Mucosa of rectum (tissue), 2 donors: Measurements from ENCODE around the gene AIM2.

Experiments
- H3K27ac ChIP-seq, 2 donors: one replicate each; pipeline ENCODE4 v1.7.0; 2013; ENCODE audit warnings: inconsistent platforms in 2 of 2, low read depth in 2 of 2, low read length in 2 of 2
- H3K27me3 ChIP-seq, 2 donors: one replicate each; pipeline ENCODE4 v1.7.0; 2013; ENCODE audit warnings: low read length in 2 of 2; ENCODE audit not compliant: control insufficient read depth in 2 of 2, insufficient read depth in 2 of 2
- H3K36me3 ChIP-seq, 2 donors: one replicate each; pipeline ENCODE4 v1.7.0; 2013; ENCODE audit warnings: low read length in 2 of 2; ENCODE audit not compliant: control insufficient read depth in 2 of 2, insufficient read depth in 2 of 2
- H3K4me1 ChIP-seq, 2 donors: one replicate each; pipeline ENCODE4 v1.7.0; 2013; ENCODE audit warnings: low read length in 2 of 2, mild to moderate bottlenecking in 1 of 2; ENCODE audit not compliant: control insufficient read depth in 2 of 2, insufficient read depth in 2 of 2
- H3K4me3 ChIP-seq, 2 donors: one replicate each; pipeline ENCODE4 v1.7.0; 2013; ENCODE audit warnings: low read length in 2 of 2
- H3K9ac ChIP-seq, 2 donors: one replicate each; pipeline ENCODE4 v1.7.0; 2013; ENCODE audit warnings: low read length in 2 of 2, low read depth in 1 of 2, mild to moderate bottlenecking in 1 of 2
- H3K9me3 ChIP-seq, 2 donors: one replicate each; pipeline ENCODE4 v1.7.0; 2013; ENCODE audit warnings: low read length in 2 of 2; ENCODE audit not compliant: control insufficient read depth in 2 of 2
- donor health status: healthy.
- donor health status: Normal muscosa, but diverticular disease.

AIM2 gene

DNA sequence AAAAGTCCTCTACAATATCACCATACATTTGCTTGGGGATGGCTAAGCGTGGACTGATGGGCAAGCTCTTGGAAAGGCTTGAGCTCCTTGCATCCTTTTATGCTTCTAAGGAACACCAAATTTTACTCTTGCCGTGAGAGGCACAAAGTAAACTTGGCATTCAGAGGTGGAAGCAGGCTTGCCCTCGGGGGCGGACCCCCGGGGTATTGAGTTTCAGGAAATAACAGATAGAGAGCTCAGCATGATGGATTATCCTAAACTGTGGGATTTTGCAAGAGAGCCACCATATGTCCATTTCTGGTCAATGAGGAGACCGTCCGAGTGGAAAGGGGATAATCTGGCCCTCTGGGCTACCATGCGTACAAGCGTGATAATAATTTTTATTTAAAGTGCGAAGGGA is 52.8 kb downstream of the AIM2 start:
- Histone ChIP-seq H3K4me3 (no peak overlapping the region), H3K36me3 (peaks cover 2 to 10% of the 10 kb centered on the region in 2 donors), H3K27me3 (no peaks in the 10 kb centered on the region), H3K9ac (no peak overlapping the region), H3K4me1 (no peaks in the 10 kb centered on the region), H3K27ac (no peak overlapping the region), H3K9me3 (no peaks in the 10 kb centered on the region)

DNA sequence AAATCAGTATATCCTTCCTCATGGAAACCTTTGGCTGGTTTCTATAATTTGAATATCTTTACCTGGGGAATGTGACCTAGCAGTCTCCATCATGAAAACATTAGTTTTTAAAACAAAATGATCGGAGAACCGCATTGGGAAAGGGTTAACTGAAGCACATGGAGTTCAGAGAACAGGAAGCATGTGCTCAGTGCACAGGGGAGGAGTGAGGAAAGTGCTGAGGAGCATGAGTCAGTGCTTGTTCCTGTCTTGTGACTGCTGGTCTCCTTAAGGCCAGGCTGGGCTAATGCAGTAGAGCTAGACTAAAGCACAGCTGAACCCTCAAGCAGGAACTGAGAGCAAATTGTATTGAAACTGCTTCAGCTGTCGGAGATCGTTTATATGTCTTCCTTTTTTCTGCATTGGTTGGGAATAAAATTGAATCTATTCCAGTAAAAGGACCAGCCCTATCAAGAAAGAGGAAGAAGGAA is 61.1 kb downstream of the AIM2 start:
- H3K9me3 ChIP-seq, result no peaks in the 10 kb centered on the region
- H3K27me3 ChIP-seq, result no peaks in the 10 kb centered on the region
- H3K4me3 ChIP-seq, result peak overlapping the region in 1 of 2 donors; percentile 43
- peak overlapping the region in 1 of 2 donors; percentile 29 for H3K9ac ChIP-seq
- peaks cover 8% of the 10 kb centered on the region in 2 donors for H3K4me1 ChIP-seq
- H3K27ac ChIP-seq, result peak overlapping the region; percentile 19 to 49
- peaks cover 12 to 19% of the 10 kb centered on the region in 2 donors for H3K36me3 ChIP-seq

DNA sequence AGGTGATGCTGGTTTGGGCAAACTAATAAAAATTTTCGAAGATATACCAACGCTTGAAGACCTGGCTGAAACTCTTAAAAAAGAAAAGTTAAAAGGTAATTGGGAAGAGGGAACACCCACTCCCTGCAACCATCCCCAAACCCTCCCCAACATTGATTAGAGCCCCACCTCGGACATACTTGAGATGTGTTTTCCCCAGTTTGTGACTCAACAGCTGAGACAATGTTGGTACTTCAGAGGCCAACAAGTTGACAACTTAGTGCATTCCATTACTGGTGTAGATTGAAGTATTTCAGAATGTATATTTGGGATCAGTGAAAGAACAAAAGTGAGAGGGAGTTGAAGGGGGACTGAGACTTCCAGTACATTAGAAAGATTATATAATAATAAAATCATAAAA is 61.7 kb downstream of the AIM2 start:
- Histone ChIP-seq H3K9ac (no peak overlapping the region), H3K4me1 (peaks cover 8% of the 10 kb centered on the region in 2 donors), H3K4me3 (no peak overlapping the region), H3K27ac (no peak overlapping the region), H3K9me3 (no peaks in the 10 kb centered on the region), H3K36me3 (peaks cover 10 to 19% of the 10 kb centered on the region in 2 donors), H3K27me3 (no peaks in the 10 kb centered on the region)

DNA sequence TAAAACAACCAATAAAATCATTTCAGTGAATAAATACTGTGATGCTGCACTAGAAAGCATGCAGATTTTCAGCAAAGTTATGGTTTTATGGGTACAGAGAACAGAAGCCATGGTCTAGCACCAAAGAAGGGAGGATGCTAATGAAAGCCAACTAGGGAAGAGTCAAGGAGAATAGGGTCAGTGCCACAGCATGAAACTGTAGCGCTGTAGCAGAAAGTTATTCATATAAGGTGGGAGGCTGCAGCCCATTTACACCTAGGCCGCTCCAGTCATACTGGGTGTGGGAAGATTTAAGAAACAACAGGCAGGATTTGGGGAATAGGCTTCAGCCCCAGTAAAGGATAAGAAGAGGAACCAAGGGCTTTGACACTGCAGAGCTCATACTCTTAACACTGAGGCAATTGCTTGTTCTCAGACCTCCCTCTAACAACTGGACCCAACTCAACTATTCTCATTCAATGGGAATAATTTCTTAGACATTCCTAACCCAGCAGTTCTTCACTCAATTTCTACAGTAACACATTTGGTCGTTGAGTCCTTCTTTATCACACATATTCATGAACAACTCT is 62.5 kb downstream of the AIM2 start:
- H3K4me3 ChIP-seq, result peak overlapping the region in 1 of 2 donors; percentile 84
- no peaks in the 10 kb centered on the region for H3K9me3 ChIP-seq
- H3K27me3 ChIP-seq, result no peaks in the 10 kb centered on the region
- H3K9ac ChIP-seq, result no peak overlapping the region
- peak overlapping the region in 1 of 2 donors; percentile 32 for H3K27ac ChIP-seq
- H3K4me1 ChIP-seq, result peaks cover 8% of the 10 kb centered on the region in 2 donors
- peaks cover 10 to 19% of the 10 kb centered on the region in 2 donors for H3K36me3 ChIP-seq

DNA sequence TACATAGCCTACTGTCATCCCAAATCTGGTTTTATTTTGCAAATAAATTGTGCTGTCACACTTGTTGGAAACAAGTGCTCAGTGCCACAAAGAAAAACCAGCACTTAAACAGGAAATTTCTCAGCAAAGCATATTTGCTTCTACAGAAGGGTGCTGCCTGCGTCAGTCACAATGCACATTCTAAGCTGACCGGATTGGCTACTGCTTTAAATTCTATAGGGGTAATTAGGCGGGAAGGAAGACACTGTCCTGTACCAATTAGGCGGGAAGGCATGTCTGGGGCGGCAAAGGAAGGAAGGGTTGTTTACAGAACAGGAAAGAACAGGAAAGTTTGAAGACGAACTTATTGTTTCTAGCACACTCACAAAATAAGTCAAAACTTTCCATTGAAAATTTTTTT is 64.1 kb downstream of the AIM2 start:
- H3K4me3 ChIP-seq, result peak overlapping the region; percentile 47 to 84
- H3K27ac ChIP-seq, result peak overlapping the region; percentile 41 to 43
- no peaks in the 10 kb centered on the region for H3K27me3 ChIP-seq
- H3K9ac ChIP-seq, result peak overlapping the region in 1 of 2 donors; percentile 50
- no peaks in the 10 kb centered on the region for H3K9me3 ChIP-seq
- H3K4me1 ChIP-seq, result peaks cover 8 to 14% of the 10 kb centered on the region in 2 donors
- peaks cover 10 to 14% of the 10 kb centered on the region in 2 donors for H3K36me3 ChIP-seq
